H1 (cell line): ENCODE measurements around the gene BAD. TPM values are rescaled to one million over a fixed set of nuclear protein-coding genes. Genes with fewer than 3 reads are reported as not detected.

Experiments used
- CHD7 ChIP-seq: fragments of 300-600 bp; sonication (generic); IDR thresholded peaks from 2 replicates; pipeline ENCODE4 v1.7.1; 2012; ENCODE audit warnings: low read length, moderate library complexity, mild to moderate bottlenecking, inconsistent platforms; ENCODE audit not compliant: insufficient replicate concordance
- polyA plus RNA-seq, 7 experiments: library from polyadenylated mRNA; depleted of rRNA in 3 of 7; stranded (reverse) in 5 of 7; unstranded in 2 of 7; fragments of >200 nt in 5 of 7; fragments of 200-250 nt in 2 of 7; gene quantifications; 1 replicate in 5 of 7; 2 replicates in 1 of 7; 4 replicates in 1 of 7; pipeline versions ENCODE4 v1.2.1 to v1.2.3, GENCODE V29; 2011 to 2013; ENCODE audit warnings: missing spikeins in 2 of 7, mixed read lengths in 2 of 7
- total RNA-seq: library from RNA; stranded (reverse); fragmentation: NEBNext Ultra II Directional; extraction: Animal tissue kit (Norgen Biotek cat#: 25700); gene quantifications from 2 replicates; pipeline ENCODE4 v1.2.1, GENCODE V29; 2021

Gene BAD
- total and polyA plus RNA-seq, 2 of the 8 experiments (the other 6 are each of a cell fraction or from before 2014, with no cell fraction given): 23.1 to 33.7 TPM

GRCh38 chr11:64320556-64320955, 36.1 kb upstream of the BAD start (continued):
- TF ChIP-seq CHD7: no peak
